ENCODE results near the gene PRKX.
"Not testable (repeated sequence)": the region's sequence is repeated elsewhere in the genome, so short reads cannot be mapped to it uniquely, and the experiment has no call there.

Gene PRKX

DNA sequence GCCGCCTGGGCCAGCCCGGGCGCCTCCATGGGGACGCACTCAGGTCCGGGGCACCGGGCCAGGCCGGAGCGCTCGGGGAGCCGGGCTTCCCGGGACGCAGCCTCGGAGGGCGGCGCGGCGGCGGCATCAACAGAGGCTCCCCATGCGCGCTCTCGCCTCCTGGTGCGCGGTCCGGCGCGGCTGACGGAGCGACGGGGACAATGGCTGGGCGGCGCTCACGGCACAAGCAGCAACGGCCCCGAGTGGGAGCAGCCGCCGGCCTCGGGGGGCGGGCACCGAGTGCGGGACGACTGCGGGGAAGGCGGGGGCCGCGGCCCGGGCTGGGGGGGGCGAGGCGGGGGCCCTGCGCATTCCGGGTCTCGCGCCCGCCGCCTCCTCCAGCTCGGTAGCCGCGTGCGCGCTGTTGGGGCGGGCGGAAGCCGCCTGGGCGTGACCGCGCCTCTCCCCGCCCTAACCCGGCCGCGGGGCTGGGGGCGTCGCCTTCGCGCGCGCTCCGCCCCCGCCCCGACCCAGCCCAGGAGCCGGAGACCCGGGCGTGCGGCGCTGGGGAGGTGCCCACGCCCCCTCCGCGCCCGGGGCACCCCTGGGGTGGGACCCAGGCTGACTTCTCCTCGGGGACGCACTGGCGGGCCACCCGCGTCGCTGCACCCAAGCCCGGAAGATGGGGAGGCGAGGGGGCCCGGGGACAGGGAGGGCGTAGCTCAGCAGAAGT, at the start of gene PRKX:
TSS of gene PRKX (minus strand) at position 425 of the 712 bp plus-strand sequence. CDS start at position 29, 396 bp downstream.
- peak; percentile 16 for DNase-seq

DNA sequence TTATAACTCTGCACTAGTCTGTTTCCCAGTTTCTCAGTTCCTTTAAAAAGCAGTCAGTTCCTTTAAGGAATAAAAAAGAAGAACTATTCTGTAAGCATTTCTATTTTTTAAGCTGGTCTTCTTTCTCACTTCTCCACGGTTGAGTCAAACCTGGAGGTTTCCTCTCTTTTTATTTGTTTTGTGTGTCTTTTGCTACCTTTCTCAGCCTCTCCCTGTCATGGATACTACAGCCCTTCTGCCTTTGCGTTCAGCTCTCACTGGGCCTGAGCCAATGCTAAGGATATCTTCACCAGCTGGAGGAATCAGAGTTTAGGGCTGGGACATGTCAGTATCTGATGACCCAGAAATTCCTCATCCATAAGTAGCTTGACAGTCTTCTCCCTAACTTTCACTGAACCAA, 49.7 kb upstream of the PRKX start:
- no peak for DNase-seq

DNA sequence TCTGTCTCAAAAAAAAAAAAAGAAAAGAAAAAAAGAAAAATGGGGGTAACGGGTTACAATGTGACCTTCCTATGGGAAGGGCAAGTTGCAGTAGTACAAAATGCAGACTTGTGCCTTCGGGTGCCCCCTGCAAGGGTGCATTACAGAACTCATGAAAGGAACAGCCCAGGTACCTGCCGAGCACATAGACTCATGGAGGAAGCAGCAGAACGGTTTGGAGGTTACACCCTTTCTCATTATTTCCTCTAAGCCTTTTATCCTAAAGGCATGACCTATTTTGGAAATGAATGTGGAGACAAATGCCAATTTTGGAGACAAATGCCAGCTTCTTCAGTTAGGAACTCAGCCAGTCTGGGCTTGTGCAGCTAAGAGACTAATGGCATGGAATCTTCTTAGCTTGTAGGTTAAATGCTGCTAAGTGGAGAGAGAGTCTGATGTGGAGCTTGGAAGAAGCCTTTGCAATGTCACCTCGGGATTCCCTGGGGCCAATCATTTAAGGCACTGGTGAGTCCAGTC, 44.1 kb upstream of the PRKX start:
- DNase-seq = no peak

DNA sequence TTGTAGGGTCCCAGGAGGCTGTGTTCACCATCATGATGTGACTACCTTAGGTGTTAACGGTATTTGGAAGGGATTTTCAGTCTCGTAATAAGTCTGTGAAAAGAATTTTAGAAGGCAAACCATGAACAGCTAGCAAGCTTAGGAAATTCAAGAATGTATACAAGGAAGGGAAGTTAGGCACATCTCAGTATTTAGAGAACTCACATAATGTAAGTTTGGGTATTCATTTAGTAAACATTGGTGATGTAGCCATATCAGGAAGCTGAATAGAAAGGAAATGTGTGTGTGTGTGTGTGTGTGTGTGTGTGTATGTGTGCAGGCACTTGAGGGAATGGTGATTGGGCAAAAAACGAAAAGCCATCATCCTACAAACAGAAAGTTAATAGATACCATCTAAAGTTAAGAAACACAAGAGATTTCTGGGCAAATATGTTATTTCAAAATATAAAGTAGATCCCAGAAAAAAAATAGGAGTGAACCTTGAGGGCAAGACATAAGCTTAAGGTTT, 34.7 kb upstream of the PRKX start:
- no peak for DNase-seq

DNA sequence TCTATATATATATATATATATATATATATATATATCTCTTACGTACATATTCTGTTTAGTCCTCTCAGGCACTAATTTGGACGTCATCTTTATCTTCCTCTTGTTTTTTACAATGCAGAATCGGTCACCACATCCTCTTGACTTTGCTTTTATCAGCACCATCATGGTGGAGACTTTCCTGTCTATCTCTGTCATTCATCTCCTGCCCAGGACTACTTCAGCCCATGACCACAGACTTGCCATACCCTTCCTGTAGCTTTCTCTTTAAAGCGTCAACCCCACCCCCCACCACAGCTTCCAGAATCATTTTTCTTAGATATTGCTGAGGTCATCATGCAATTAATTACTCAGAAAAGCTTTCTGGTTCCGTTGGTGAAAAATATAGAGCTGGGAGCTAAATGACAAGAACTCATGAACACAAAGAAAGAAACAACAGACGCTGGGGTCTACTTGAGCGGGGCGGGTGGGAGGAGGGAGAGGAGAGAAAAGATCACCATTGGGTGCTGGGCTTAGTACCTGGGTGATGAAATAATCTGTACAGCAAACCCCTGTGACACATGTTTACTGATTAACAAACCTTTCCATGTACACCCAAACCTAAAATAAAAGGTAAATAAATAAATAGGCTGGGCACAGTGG, 30.5 kb upstream of the PRKX start:
- no peak for DNase-seq

DNA sequence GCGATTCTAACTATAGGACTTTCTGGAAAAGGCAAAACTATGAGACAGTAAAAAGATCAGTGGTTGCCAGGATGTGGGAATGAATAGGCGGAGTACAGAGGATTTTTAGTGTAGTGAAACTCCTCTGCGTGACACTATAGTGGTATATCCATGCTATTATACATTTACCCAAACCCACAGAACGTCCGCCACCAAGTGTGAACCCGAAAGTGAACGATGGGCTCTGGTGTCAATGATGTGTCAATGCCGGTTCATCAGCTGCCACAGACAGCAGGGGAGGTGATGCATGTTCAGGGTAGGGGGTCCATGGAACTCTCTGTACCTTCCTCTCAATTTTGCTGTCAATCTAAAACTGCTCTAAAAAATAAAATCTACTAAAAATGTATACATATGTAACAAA, 27.5 kb upstream of the PRKX start:
- DNase-seq = not testable (repeated sequence)

DNA sequence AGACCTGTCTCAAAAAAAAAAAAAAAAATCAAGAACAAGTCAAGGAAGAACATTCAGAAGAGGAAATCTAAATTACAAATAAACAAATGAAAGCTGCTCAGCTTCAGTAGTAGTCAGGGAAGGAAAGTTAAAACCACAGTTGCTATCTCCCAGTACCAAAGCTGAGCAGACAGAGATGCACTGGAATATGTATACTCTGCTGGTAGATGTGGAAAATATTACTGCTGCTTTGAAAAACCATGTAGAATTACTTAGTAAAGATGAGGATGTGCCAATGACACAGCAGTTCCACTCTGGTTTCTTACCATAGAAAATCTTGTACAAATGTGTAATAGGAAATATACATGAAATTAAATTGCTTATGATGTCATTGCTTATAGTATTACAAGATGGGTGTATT, 25.1 kb upstream of the PRKX start:
- DNase-seq = no peak

DNA sequence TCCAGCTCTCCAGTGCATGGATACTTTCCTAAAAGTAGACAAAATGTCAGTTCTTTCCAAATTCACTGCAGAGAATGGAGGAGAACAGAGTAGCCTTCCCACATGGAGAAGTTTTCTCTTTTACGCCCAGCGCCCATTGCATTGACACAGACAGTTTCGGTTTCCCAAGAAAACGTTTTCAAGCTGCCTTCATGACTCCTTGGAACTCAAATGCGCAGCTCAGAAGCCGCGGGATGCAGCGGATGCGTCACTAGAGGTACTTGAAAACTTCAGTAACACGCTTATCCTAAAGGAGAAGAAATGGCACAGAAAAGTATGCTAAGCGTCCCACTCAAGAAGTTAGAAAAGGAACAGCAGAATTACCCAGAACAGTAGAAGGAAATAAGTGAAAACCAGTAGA, 23.1 kb upstream of the PRKX start:
- not testable (repeated sequence) for DNase-seq

DNA sequence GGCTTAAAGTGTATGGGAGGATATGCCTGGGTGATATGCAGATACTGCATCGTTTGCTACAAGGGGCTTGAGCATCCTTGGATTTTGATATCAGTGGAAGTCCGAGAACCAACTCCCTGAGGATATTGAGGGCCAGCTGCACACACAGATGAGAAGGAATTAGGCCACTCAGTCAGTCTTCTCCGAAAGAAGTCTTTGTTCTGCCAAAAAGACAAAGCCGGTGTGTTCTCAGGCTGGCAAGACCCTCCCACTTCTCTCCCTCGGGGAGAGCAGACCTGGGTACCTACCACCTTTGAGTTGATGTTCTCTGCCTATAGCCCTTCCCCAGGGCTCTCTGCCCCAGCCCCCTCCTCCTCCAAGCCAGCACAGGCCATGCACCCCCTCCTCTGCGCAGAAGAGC, 22.4 kb upstream of the PRKX start:
- not testable (repeated sequence) for DNase-seq

DNA sequence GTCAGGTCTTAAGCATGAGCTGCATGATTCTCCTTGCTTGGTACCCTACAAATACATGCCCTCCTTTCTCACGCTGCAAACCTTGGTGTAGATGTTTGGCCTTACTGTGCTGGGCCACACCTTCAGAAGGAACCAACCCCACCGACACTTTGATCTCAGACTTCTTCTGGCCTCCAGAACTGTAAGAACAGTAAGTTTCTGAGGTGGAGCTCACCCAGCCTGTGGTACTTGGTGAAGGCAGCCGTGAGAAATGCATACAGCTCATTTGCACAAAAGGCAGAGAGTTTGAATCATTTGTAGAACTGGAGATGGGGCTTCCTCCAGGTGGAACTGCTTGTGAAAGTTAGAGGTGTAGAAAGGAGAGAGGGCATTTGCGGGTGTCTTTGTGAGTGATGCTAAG, 21.0 kb upstream of the PRKX start:
- not testable (repeated sequence) for DNase-seq

DNA sequence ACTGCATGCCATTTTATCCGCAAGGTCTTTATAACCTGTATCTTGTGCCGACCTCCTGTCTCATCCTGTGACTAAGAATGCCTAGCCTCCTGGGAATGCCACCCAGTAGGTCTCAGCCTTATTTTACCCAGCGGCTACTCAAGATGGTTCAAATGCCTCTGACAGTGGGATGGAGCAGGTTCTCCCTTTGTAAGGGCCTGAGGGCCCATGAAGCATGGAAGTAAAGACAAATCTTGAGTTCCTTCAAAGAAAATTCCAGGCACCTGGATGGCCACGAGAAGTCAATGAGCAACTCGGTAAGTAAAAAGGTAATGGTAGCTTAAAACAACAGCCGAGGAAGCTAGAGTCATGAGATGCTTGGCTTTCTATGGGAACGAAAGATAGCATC, 19.6 kb upstream of the PRKX start:
- no peak for DNase-seq

DNA sequence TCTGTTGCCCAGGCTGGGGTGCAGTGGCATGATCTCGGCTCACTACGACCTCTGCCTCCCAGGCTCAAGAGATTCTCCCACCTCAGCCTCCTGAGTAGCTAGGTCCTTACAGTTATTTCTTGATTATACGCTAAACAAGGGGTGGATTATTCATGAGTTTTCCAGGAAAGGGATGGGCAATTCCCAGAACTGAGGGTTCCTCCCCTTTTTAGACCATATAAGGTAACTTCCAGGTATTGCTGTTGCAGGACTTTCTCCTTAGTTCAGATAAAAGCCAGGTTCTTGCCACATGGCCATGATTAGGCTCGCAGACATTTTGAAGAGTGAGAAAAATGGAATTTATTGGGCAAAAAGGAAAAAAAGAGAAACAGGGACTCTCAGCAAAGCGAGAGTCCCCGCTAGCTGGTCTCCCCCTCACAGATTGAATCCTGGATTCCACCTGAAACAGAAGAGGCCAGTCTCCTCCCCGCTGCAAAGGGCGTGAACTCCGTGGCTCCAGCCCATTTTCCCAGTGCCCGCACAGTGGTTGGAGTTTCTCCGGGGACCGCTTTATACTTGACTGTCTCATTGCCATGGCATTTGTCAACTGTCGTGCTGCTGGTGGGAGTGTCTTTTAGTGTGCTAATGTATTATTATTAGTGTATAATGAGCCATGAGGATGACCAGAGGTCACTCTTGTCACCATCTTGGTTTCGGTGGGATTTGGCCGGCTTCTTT, 19.0 kb upstream of the PRKX start:
- not testable (repeated sequence) for DNase-seq

DNA sequence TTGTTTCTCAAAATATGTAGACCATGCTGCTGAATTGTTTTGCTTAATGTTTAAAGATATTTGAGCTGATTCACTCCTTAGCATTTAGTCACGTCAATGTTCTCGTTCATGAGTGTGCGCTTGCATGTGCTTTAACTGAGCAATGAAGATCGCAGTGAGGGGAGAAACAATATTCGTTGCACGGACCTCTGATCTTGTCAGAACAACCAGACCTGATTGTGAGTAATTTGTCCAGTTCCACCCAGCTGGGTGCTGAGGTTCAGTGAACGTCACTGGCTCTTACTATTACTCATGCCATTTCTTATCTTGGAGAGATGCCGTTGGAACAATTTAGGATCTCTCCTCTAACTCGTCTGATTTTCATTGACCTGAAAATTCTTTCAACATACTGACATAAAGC, 15.0 kb upstream of the PRKX start:
- no peak for DNase-seq

DNA sequence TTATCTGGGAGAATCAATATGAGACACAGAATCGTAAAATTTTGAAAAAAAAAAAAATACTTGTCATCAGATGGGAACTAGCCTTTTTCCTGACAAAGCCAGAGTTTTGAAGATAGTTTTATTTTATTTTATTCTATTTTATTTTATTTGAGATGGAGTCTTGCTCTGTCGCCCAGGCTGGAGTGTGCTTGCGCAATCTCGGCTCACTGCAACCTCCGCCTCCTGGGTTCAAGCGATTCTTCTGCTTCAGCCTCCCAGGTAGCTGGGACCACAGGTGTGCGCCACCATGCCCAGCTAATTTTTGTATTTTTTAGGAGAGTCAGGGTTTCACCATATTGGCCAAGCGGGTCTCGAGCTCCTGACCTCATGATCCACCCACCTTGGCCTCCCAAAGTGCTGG, 10.0 kb upstream of the PRKX start:
- DNase-seq = not testable (repeated sequence)

DNA sequence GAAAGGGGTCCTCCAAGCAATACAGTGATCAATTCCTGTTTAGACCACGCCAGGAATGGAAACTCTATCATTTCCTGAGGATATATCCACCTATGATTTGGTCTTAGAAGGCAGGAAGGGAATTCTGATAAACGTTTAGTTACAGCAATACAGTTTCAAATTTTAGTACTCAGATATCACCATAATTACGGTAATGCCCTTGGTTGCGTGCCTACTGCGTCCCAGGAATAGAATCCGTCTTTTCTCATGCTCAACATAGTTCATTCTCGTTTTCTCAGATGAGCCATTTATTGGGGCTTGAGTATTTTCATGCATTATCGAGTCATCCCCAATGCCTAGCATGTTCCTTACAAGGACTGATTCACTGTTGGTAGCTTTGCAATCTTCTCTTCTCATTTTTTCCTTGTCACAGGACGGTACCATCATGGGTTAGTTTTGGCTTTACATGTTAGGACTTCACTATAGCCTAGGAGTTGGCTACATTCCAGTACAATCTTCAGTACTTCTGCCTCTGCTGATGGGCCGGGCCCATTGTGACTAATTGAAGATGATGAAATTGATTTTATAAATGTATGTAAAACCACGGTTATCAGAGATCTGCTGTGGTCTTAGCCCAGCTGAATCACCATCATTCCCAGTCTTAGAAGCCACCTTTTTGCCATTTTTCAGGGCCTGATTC, 4.4 kb upstream of the PRKX start:
- DNase-seq = no peak

DNA sequence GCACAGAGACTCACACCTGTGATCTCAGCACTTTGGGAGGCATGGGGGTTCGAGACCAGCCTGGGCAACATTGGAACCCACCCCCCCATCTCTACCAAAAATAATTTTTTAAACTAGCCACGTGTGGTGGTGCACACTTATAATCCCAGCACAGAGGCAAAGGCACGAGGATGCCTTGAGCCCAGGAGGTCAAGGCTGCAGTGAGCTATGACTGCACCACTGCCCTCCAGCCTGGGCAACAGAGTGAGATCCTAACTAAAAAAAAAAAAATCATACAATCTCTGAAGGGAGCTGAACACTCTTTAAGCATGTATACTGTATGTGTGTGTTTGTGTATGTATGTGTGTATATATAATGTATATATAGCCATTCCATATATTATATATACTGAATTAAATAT, 2.5 kb upstream of the PRKX start:
- no peak for DNase-seq

DNA sequence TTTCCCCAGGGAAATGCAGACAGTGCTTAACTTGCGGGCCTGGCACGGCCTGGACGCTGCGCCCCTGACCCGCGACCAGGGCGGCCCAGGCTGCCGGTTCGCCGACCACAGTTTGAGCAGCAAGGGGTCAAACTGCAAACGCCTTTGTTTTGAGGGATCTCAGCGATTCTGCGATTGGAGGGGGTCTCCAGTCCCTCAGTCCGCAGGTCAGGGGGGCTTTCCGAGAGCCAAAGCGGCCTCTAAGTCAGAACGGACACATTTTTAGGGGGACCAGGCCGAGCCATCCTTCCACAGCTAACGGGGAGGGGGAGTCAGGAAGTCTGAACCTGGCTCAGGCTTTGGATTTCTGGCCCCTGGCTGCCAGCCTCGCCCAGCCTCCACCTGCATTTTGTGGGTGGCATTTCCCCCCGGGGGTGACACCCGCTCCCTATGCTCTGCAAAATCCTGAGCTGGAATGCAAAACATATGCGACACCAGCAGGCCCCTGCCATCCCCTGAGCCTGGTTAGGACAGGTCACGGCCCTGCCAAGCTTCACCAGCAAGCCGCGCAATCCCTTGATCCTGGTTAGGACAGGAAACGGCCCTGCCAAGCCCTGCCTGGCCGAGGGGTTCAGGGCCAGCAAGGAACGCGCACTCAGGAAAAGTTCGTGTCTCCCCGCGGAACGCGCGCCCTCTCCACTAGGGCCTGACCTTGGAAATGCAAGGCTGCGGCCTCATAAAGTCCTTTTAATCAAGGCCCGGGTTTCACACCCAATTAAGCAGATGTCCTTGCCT, 1.4 kb upstream of the PRKX start:
- DNase-seq = not testable (repeated sequence)

DNA sequence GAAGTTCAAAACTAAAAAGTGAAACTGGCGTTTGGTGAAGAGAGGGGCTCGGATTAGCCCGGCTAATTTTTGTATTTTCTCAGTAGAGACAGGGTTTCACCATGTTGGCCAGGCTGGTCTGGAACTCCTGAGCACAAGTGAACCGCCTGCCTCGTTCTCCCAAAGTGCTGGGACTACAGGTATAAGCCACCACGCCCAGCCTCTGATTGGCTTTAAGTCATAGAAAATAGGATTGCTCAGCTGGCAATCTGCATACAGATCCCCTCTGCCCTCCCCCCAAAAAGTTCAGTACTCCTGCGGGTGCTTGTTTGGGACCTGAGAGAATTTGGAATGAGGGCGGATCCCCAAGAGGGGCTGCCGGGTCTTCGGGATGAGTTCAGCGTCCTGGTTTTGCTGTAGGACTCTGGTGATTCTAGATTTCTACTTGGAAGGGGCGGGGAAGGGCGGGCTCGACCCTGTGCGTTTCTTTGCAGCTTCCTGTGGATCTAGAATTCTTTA, 537 bp upstream of the PRKX start:
- no peak for DNase-seq

DNA sequence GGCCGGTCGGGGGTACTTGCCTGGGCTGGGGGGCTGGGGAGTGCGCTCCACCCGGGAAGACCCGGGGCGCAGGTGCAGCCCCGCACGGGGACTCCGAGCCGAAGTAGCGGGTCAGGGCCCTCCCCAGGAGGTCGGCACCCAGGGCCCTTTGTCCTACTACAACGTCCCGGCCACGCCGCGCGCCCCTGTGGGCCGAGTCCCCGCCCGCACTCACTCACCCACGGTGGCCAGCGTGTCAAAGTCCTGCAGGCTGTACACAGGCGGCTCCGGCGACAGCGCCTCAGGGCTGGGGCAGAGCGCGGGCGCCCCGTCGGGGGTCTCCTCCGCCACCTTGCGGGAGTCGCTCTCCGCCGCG, 602 bp downstream of the PRKX start:
- DNase-seq = no peak

DNA sequence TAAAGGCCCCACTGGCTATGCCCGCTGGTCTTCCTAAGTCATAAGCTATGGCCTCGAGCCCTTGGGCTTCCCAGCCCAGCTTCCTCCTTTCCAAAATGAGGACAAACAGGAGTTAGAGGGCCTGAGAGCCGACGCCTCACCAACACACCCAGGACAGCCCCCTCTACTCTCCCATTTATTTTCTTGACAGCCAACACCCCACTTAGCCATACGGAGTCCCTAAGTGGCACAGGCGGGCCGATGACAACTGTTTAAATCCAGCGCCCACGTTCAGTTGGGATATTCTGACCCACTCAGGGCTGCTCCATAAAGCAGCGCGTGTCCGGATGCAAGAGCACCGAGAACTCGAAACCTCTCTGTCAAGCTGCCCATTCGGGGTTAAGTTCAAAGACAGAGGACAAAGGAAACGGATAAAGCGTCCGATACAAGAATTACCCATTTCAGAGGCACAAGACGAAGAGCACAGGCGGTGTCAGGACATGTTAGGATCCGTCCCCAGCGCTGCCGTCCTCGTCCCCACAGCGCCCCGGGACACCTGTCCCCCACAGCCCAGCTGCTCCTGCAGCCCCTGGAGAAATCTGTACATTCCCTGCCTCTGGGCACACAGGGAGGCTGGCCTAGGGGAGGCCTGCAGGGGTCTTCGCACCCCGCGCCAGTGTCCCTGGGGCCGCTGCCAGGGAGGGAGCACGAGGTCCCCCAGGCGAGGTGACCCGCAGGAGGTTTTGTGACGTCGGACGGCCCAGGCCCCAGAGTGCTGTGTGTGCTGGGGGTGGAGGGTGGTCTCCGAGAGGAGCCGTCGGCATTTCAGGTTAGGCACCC, 1.2 kb downstream of the PRKX start:
- peak; percentile 7 for DNase-seq

DNA sequence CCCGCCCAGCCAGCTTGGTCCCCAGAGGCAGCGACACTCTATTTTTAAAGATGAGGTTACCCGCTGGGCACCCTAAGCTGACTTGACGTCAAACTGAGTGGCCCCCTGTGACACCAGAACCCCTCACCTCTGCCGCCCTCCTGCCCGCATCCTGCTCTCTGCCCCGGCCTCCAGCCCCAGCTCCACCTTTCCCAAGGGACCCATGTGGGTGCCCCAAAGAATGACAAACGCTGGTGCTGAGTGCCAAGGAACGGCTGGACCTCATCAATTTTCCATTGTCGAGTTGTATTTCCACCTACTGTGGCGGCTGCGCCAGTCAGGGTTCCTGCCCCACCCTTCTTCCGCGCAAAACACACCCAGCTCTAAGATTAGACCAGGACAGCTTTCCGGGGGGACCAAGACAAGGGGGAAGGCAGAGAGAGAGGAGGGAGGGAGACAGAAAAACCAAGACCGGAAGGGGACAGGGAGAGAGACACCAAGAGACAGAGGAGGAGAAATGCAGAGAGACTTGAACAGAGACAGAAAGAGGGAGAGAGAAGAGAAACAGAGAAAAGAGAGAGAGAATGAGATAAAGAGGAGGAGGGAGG, 2.0 kb downstream of the PRKX start:
- DNase-seq = no peak

Measured in HCEC 1CT (cell line).